H1 (cell line): ENCODE data around the gene SLC32A1. TPM values are rescaled to one million over a fixed set of nuclear protein-coding genes. Genes with fewer than 3 reads are reported as not detected.

Experiments used
- CTCF ChIA-PET: fragments of 300-600 bp; sonication (Branson Sonifier 250); formaldehyde crosslinking; loops from one replicate; lab custom pipeline; 2021; ENCODE audit not compliant: partially characterized antibody; lab: Charles Lee
- POLR2A ChIA-PET: fragments of 300-600 bp; sonication (Branson Sonifier 250); formaldehyde crosslinking; loops from one replicate; lab custom pipeline; 2021; ENCODE audit warnings: inconsistent platforms; ENCODE audit not compliant: partially characterized antibody; lab: Charles Lee
- DNase-seq, 2 experiments: peaks; one replicate each; pipeline versions ENCODE4 v3.0.0 to v3.0.0-alpha.2; 2010 to 2022; ENCODE audit warnings: low spot score in 2 of 2, low read depth in 1 of 2, mixed read lengths in 1 of 2
- FAIRE-seq: peaks from 2 replicates; lab custom pipeline; 2011; peaks lifted over from hg19 to GRCh38; lab: Jason Lieb, UNC
- H2AFZ ChIP-seq: 2 replicates; pipeline ENCODE4 v1.8.1; 2012; ENCODE audit warnings: low read length, inconsistent platforms
- H2AK5ac ChIP-seq: 2 replicates; pipeline ENCODE4 v1.6.1; 2013; ENCODE audit warnings: low read depth, low read length
- H2BK120ac ChIP-seq: replicated peaks from 2 replicates; pipeline ENCODE3; 2013; ENCODE audit warnings: low read depth, low read length, inconsistent platforms
- H2BK12ac ChIP-seq: 2 replicates; pipeline ENCODE4 v1.6.1; 2013; ENCODE audit warnings: low read depth, low read length
- H2BK15ac ChIP-seq: 2 replicates; pipeline ENCODE4 v1.6.1; 2013; ENCODE audit warnings: low read length
- H2BK20ac ChIP-seq: 2 replicates; pipeline ENCODE4 v1.6.1; 2013; ENCODE audit warnings: low read length
- H2BK5ac ChIP-seq: 2 replicates; pipeline ENCODE4 v1.6.1; 2013; ENCODE audit warnings: low read depth, low read length
- H3K14ac ChIP-seq: 2 replicates; pipeline ENCODE4 v1.6.1; 2013; ENCODE audit warnings: inconsistent platforms; ENCODE audit not compliant: insufficient read length
- H3K18ac ChIP-seq: 2 replicates; pipeline ENCODE4 v1.6.1; 2013; ENCODE audit warnings: low read length; ENCODE audit errors: extremely low read depth
- H3K23ac ChIP-seq: 2 replicates; pipeline ENCODE4 v1.6.1; 2013; ENCODE audit warnings: inconsistent platforms; ENCODE audit not compliant: insufficient read length
- H3K23me2 ChIP-seq: 2 replicates; pipeline ENCODE4 v1.6.1; 2013; ENCODE audit warnings: low read depth, low read length
- H3K27ac ChIP-seq: 2 replicates; pipeline ENCODE4 v1.6.1; 2011; ENCODE audit warnings: low read depth, low read length, inconsistent platforms
- H3K27me3 ChIP-seq, 4 experiments: replicated peaks in 1 of 4; 1 replicate in 1 of 4; 2 replicates in 3 of 4; pipeline versions ENCODE4 v1.6.1 to v1.8.1; 2011 to 2013; ENCODE audit warnings: low read length in 3 of 4, mild to moderate bottlenecking in 3 of 4, inconsistent platforms in 2 of 4, mixed read lengths in 2 of 4, moderate library complexity in 1 of 4; ENCODE audit not compliant: control insufficient read depth in 3 of 4, insufficient read depth in 3 of 4; ENCODE audit errors: extremely low read depth in 1 of 4
- H3K36me3 ChIP-seq, 4 experiments: 2 replicates each; pipeline versions ENCODE4 v1.6.1 to v1.8.1; 2011 to 2013; ENCODE audit warnings: mild to moderate bottlenecking in 4 of 4, low read length in 3 of 4, moderate library complexity in 2 of 4, control low read depth in 1 of 4, inconsistent platforms in 1 of 4; ENCODE audit not compliant: insufficient read depth in 4 of 4, control insufficient read depth in 2 of 4
- H3K4ac ChIP-seq: replicated peaks from 2 replicates; pipeline ENCODE3; 2013; ENCODE audit warnings: low read length, low read depth, mixed read lengths, inconsistent platforms; ENCODE audit not compliant: insufficient read length
- H3K4me1 ChIP-seq, 4 experiments: replicated peaks in 1 of 4; 1 replicate in 1 of 4; 2 replicates in 3 of 4; pipeline versions ENCODE4 v1.6.1 to v1.8.1; 2011 to 2013; ENCODE audit warnings: low read length in 3 of 4, inconsistent platforms in 2 of 4, mixed read lengths in 1 of 4; ENCODE audit not compliant: insufficient read depth in 4 of 4, control insufficient read depth in 3 of 4
- H3K4me2 ChIP-seq, 2 experiments: 2 replicates each; pipeline versions ENCODE4 v1.6.1 to v1.8.1; 2011 to 2013; ENCODE audit warnings: low read depth in 2 of 2, low read length in 2 of 2, control low read depth in 1 of 2, inconsistent platforms in 1 of 2, mild to moderate bottlenecking in 1 of 2; ENCODE audit not compliant: insufficient read depth in 1 of 2
- H3K4me3 ChIP-seq, 4 experiments: fragments of 200-600, 300-600 bp in 1 of 4; sonication (generic), shearing (Covaris generic), sonication (Bioruptor Twin) in 1 of 4; 2 replicates each; pipeline versions ENCODE4 v1.5.1 to v1.8.1; 2011 to 2016; ENCODE audit warnings: low read length in 4 of 4, low read depth in 3 of 4, control low read depth in 2 of 4, inconsistent platforms in 2 of 4, mild to moderate bottlenecking in 2 of 4, mixed read lengths in 1 of 4, moderate library complexity in 1 of 4; ENCODE audit not compliant: insufficient read depth in 2 of 4; ENCODE audit errors: extremely low read depth in 1 of 4
- H3K56ac ChIP-seq: replicated peaks from 2 replicates; pipeline ENCODE3; 2013; ENCODE audit warnings: low read depth, mild to moderate bottlenecking, mixed read lengths, low read length, inconsistent platforms; ENCODE audit not compliant: insufficient read length
- H3K79me1 ChIP-seq: 2 replicates; pipeline ENCODE4 v1.6.1; 2013; ENCODE audit warnings: low read depth, low read length, control low read depth
- H3K79me2 ChIP-seq, 2 experiments: 2 replicates each; pipeline versions ENCODE4 v1.6.1 to v1.8.1; 2012 to 2013; ENCODE audit warnings: low read length in 2 of 2, mild to moderate bottlenecking in 2 of 2, inconsistent platforms in 1 of 2; ENCODE audit not compliant: insufficient read depth in 2 of 2, control insufficient read depth in 1 of 2
- H3K9ac ChIP-seq, 4 experiments: replicated peaks in 1 of 4; 1 replicate in 1 of 4; 2 replicates in 3 of 4; pipeline versions ENCODE4 v1.6.1 to v1.8.1; 2011 to 2013; ENCODE audit warnings: low read depth in 3 of 4, low read length in 3 of 4, control low read depth in 2 of 4, mild to moderate bottlenecking in 2 of 4, moderate library complexity in 2 of 4, inconsistent platforms in 1 of 4; ENCODE audit errors: extremely low read depth in 1 of 4
- H3K9me3 ChIP-seq, 2 experiments: 2 replicates each; pipeline versions ENCODE4 v1.6.1 to v1.8.1; 2012 to 2013; ENCODE audit warnings: mild to moderate bottlenecking in 2 of 2, moderate library complexity in 2 of 2, control low read depth in 1 of 2, inconsistent platforms in 1 of 2, low read depth in 1 of 2, low read length in 1 of 2, mixed read lengths in 1 of 2; ENCODE audit not compliant: insufficient read depth in 2 of 2
- H4K20me1 ChIP-seq, 2 experiments: replicated peaks in 1 of 2; 2 replicates each; pipeline versions ENCODE3 to v1.8.1; 2011 to 2013; ENCODE audit warnings: inconsistent platforms in 2 of 2, low read length in 2 of 2, mild to moderate bottlenecking in 1 of 2; ENCODE audit not compliant: insufficient read depth in 2 of 2, control insufficient read depth in 1 of 2
- H4K5ac ChIP-seq: 2 replicates; pipeline ENCODE4 v1.6.1; 2013; ENCODE audit warnings: low read length, low read depth, mixed read lengths, inconsistent platforms; ENCODE audit not compliant: insufficient read length
- H4K8ac ChIP-seq: 2 replicates; pipeline ENCODE4 v1.8.0; 2013; ENCODE audit warnings: mild to moderate bottlenecking, moderate library complexity, low read length, inconsistent platforms; ENCODE audit not compliant: insufficient read depth; ENCODE audit errors: extremely low read depth
- H4K91ac ChIP-seq: replicated peaks from 2 replicates; pipeline ENCODE3; 2013; ENCODE audit warnings: low read length, mixed read lengths, inconsistent platforms; ENCODE audit not compliant: insufficient read length
- CBX8 ChIP-seq: fragments of 300-800, 300-1000 bp; sonication (generic); IDR thresholded peaks from 2 replicates; pipeline ENCODE4 v1.7.1; 2016; ENCODE audit warnings: low read depth, low read length, borderline replicate concordance
- CEBPB ChIP-seq: IDR thresholded peaks from 2 replicates; pipeline ENCODE4 v1.6.1; 2012; ENCODE audit warnings: low read depth, low read length
- KDM4A ChIP-seq: IDR thresholded peaks from one replicate; pipeline ENCODE4 v1.7.1; 2012; ENCODE audit warnings: low read depth, mild to moderate bottlenecking, moderate library complexity, low read length, inconsistent platforms; ENCODE audit not compliant: severe bottlenecking
- POU5F1 ChIP-seq: IDR thresholded peaks from 2 replicates; pipeline ENCODE4 v1.6.1; 2011; ENCODE audit warnings: low read depth, mild to moderate bottlenecking, low read length, moderate library complexity
- RAD21 ChIP-seq, 2 experiments: IDR thresholded peaks in 1 of 2; conservative IDR thresholded peaks in 1 of 2; 2 replicates each; pipeline ENCODE4 v1.6.1; 2011; ENCODE audit warnings: low read depth in 2 of 2, low read length in 2 of 2, improper control_type of control experiment in 1 of 2, inconsistent platforms in 1 of 2, mild to moderate bottlenecking in 1 of 2, moderate library complexity in 1 of 2
- RFX5 ChIP-seq: IDR thresholded peaks from 2 replicates; pipeline ENCODE4 v1.6.1; 2011; ENCODE audit warnings: low read depth, low read length, improper control_type of control experiment, borderline replicate concordance
- RNF2 ChIP-seq: fragments of 200-900, 300-1000 bp; sonication (generic); IDR thresholded peaks from 2 replicates; pipeline ENCODE4 v1.7.1; 2016; ENCODE audit warnings: borderline replicate concordance, low read depth, mild to moderate bottlenecking, antibody characterized with exemption, low read length; ENCODE audit not compliant: poor library complexity, severe bottlenecking; ENCODE audit errors: missing control alignments
- SRF ChIP-seq: IDR thresholded peaks from 2 replicates; pipeline ENCODE4 v1.6.1; 2011; ENCODE audit warnings: mild to moderate bottlenecking, low read depth, low read length, moderate library complexity
- TBP ChIP-seq: IDR thresholded peaks from 2 replicates; pipeline ENCODE4 v1.6.1; 2011; ENCODE audit warnings: low read depth, low read length, improper control_type of control experiment
- ZNF274 ChIP-seq: IDR thresholded peaks from 2 replicates; pipeline ENCODE4 v1.7.0; 2012; ENCODE audit warnings: low read length, borderline replicate concordance; ENCODE audit errors: extremely low read depth
- WGBS, 2 experiments: shearing (Covaris generic) in 1 of 2; methylation state at CpG; one replicate each; pipeline versions ENCODE4 v1.1.6 to v1.1.7; 2013 to 2015; ENCODE audit warnings: low lambda C conversion rate in 2 of 2, mixed read lengths in 2 of 2, inconsistent platforms in 1 of 2, low coverage in 1 of 2, missing lambda C conversion rate in 1 of 2; ENCODE audit not compliant: insufficient replicate concordance in 2 of 2, insufficient coverage in 1 of 2, insufficient read length in 1 of 2; ENCODE audit errors: extremely low coverage in 1 of 2, missing lambda C conversion rate in 1 of 2; 5-methylcytosine and 5-hydroxymethylcytosine counted together
- polyA plus RNA-seq, 7 experiments: library from polyadenylated mRNA; depleted of rRNA in 3 of 7; stranded (reverse) in 5 of 7; unstranded in 2 of 7; fragments of >200 nt in 5 of 7; fragments of 200-250 nt in 2 of 7; gene quantifications; 1 replicate in 5 of 7; 2 replicates in 1 of 7; 4 replicates in 1 of 7; pipeline versions ENCODE4 v1.2.1 to v1.2.3, GENCODE V29; 2011 to 2013; ENCODE audit warnings: missing spikeins in 2 of 7, mixed read lengths in 2 of 7
- total RNA-seq: library from RNA; stranded (reverse); fragmentation: NEBNext Ultra II Directional; extraction: Animal tissue kit (Norgen Biotek cat#: 25700); gene quantifications from 2 replicates; pipeline ENCODE4 v1.2.1, GENCODE V29; 2021

Gene SLC32A1
- total and polyA plus RNA-seq, 2 of the 8 experiments (the other 6 are each of a cell fraction or from before 2014, with no cell fraction given): 0.09 to 0.15 TPM

DNA sequence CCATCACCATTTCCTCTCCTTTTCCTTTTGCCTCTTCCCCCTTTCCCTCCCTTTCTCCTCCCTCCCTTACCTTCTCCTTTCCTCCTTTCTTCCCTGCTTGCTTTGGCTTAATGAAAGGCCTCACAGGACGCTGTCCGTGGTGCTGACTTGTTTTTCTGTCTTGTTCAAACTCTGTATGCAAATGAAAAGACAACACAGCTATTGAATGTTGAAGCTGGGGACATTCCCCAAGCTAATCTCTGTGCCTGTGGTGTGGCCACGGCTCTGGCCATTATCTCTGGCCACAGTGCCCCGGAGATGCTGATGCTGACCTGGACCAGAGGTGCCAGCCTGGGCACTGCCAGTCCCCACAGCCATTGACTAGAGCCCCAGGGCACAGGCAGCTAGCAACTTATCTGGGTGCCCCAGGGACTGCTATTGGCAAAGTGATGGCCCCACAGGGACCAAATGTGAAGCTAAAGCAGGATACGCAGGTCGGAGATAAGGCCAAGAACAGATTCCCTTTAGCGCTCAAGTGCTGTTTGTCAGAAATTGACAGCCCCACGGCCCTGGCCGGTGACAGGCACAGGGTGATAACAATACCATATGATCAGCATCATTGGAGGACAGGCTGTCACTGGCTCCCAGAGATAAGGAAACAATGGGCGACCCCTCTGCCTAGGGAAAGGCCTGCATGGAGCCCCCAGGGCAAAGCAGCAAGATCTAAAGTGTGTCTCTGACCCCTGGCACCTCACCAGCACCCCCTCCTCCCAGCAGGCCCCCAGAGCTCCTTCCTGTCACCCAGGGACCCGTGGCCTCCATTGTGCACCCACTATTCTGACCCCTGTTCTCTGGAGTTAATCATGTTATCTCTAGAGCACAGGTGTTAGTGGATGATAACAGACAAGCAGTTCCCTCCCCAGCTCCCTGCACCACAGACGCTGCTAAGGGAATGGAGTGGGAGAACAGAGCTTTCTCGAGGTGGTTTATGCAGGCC lies 31.6 kb upstream of the SLC32A1 start:
- Histone ChIP-seq H2BK20ac (no peak overlapping the region), H3K4me2 (no peak overlapping the region), H3K23me2 (no peaks in the 10 kb centered on the region)
- TF ChIP-seq TBP (no peak), RAD21 (IDR thresholded peaks at IDR 0.05 in 1 of 2, conservative IDR thresholded peaks at IDR 0.05 in 1 of 2; ENCODE audit: low read depth in 2 of 2, low read length in 2 of 2) (0 out of 4 replicates have a peak, but pooled peaks of 1 of the 2 experiments have one; percentile 9), RFX5 (no peak), CEBPB (no peak), POU5F1 (no peak), ZNF274 (no peak), SRF (no peak), RNF2 (no peak), KDM4A (no peak), CBX8 (no peak)

More for the DNA sequence above, 31.6 kb upstream of the SLC32A1 start:
- H3K27ac ChIP-seq: no peak overlapping the region
- no peak overlapping the region for H4K5ac ChIP-seq
- no peak overlapping the region for H2AK5ac ChIP-seq
- H4K8ac ChIP-seq: no peak overlapping the region
- WGBS, 2 experiments: 62% methylated on average over 13 of the region's 13 CpGs; no CpG with 5 or more reads in 1 of the 2 experiments
- no peaks in the 10 kb centered on the region for H3K36me3 ChIP-seq
- peaks cover 0 to 7% (median 0%) of the 10 kb centered on the region in 4 experiments; a peak in 3 of 7 replicates for H3K27me3 ChIP-seq
- no peaks in the 10 kb centered on the region for H3K9me3 ChIP-seq
- ChIA-PET CTCF (interaction anchor here (0.6 to 7.3 kb wide), 12 partner anchors 12 to 236 kb away, joined by 3 to 37 read pairs (median 4); partner anchors contain the start of gene SLC32A1), POLR2A (interaction anchor here (1.2 to 1.3 kb wide), 2 partner anchors 19 to 31 kb away, joined by 3 to 4 read pairs; no protein-coding TSS in a partner anchor)
- no peak overlapping the region for H3K4me3 ChIP-seq
- H3K56ac ChIP-seq: no peak overlapping the region
- no peaks in the 10 kb centered on the region for H3K79me2 ChIP-seq
- H3K79me1 ChIP-seq: no peaks in the 10 kb centered on the region
- no peak overlapping the region for H2BK120ac ChIP-seq
- H2BK5ac ChIP-seq: no peak overlapping the region; the same call in 1 of the 2 replicates
- no peak overlapping the region for H3K18ac ChIP-seq
- FAIRE-seq (peak; percentile 91), DNase-seq (peak in 1 of 2 experiments; percentile 90)
- H2BK12ac ChIP-seq: no peak overlapping the region
- H2AFZ ChIP-seq: no peak overlapping the region
- no peak overlapping the region for H3K4ac ChIP-seq
- no peak overlapping the region for H3K23ac ChIP-seq
- no peak overlapping the region for H3K14ac ChIP-seq
- no peak overlapping the region for H3K9ac ChIP-seq
- H2BK15ac ChIP-seq: no peak overlapping the region
- peaks cover 0 to 4% of the 10 kb centered on the region in 2 experiments for H4K20me1 ChIP-seq
- H4K91ac ChIP-seq: no peak overlapping the region
- H3K4me1 ChIP-seq: peaks cover 0 to 3% (median 1%) of the 10 kb centered on the region in 4 experiments; a peak in 3 of 7 replicates
